ENCODE measurements around the gene DNAJB7.

Gene DNAJB7

DNA sequence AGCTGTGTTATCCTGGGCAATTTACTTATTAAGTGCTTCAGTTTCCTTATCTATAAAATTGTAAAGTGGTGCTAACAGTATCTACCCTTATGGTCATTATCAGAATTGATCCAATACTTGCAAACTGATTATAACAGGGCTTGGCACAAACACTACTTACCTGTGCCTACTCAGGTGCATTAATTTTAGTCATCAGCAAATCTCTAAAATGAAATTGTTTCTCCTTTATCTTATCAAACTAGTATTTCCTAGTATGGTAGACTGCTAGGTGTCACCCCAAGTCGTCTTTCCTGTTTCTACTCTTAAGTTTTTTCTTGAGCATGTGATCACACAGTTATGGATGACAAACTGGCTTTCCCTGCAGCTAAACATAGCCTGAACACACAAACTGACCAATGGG, 38.5 kb downstream of the DNAJB7 start:
- Histone ChIP-seq H3K4me3 (no peak overlapping the region), H3K4me1 (peaks cover 14% of the 10 kb centered on the region), H3K27me3 (ENCODE audit: low read depth) (no peaks in the 10 kb centered on the region), H3K9me3 (no peaks in the 10 kb centered on the region), H3K36me3 (replicated peaks) (peaks cover 46% of the 10 kb centered on the region)
- in situ Hi-C loops (cut with MboI; ENCODE audit: low sequenced_read_pairs), result no loop called here
- DNase-seq (ENCODE audit: low spot score in 2 of 2), result no peak

DNA sequence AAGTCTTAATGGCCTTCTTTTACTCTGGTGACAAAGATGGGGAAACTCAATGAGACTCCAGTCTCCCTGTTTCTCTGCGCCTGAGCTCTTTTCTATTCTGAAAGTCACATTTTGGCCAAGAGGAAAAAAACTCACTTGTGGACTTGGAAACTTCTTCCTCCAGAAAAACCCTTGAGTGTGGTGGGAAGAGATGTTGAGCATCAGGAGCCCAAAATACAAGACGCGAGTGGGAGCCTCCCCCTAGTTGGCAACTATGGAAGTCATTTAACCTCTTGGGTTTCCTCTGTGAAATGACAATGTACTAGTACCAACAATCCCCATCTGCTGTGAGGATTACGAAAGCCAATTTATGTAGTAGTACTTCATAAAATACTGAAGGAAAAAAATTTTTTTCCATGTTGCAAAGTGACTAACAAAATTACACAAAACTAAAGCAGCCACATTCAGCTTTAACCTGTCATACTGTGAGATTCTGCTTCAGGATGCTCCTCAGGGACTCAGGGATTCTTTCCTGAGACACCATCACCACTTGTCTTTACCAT, 42.2 kb downstream of the DNAJB7 start:
- Histone ChIP-seq H3K9me3 (no peaks in the 10 kb centered on the region), H3K36me3 (replicated peaks) (peaks cover 16% of the 10 kb centered on the region), H3K4me3 (peak overlapping the region; percentile 90), H3K27me3 (ENCODE audit: low read depth) (no peaks in the 10 kb centered on the region), H3K4me1 (peaks cover 19% of the 10 kb centered on the region)
- in situ Hi-C loops (cut with MboI; ENCODE audit: low sequenced_read_pairs), result no loop called here
- DNase-seq (ENCODE audit: low spot score in 2 of 2), result no peak

DNA sequence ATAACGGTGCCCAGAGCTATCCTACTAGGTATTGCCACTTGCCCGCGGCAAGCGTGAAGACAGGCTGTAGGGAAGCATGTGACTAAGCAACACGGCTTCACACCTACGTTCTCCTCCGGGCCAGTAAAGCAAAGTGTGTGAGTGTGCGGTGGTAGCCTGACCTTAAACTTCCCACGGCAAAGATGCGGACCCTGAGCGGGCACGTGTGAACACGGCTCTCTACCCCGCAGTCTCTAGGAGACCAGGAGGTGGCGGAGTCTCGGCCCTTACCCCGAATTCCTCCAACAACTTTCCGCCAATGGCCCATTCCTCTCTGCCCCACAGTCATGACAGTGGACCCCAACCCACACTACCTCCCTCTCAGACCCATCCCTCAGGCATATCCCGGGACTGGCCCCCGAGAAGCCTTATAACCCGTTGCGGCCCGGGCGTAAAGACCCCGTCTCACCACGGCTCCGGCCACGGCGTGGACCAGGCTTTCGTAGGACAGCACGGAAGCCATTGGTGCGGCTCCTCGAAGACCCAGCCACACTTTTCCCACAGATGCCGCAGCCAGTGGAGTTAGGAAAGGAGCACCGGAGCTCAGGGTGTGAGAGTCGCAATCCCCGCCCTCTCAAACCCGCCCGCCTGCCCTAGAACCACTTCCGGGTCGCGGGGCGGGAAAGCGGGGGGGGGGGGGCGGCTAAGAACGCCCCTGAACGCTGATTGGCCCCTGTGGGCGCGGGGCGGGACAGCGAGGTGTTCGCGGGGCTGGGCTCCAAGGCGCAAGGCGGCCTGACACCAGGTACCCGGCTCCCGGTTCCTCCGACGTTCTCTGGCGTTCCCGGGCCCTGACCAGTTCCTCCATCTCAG, 42.9 kb downstream of the DNAJB7 start, which contains the start of gene SLC25A17:
TSS of gene SLC25A17 (minus strand) at position 600 of the 852 bp plus-strand sequence. CDS start at position 502, 98 bp downstream.
- Histone ChIP-seq H3K27me3 (ENCODE audit: low read depth) (no peaks in the 10 kb centered on the region), H3K4me3 (peak within 1 kb of the TSS; percentile 90), H3K36me3 (replicated peaks) (peaks cover 14% of the 10 kb centered on the region), H3K4me1 (peaks cover 17% of the 10 kb centered on the region), H3K9me3 (no peaks in the 10 kb centered on the region)
- in situ Hi-C loops (cut with MboI; ENCODE audit: low sequenced_read_pairs), result no loop called here
- peak; percentile 82 to 93 for DNase-seq (ENCODE audit: low spot score in 2 of 2)

DNA sequence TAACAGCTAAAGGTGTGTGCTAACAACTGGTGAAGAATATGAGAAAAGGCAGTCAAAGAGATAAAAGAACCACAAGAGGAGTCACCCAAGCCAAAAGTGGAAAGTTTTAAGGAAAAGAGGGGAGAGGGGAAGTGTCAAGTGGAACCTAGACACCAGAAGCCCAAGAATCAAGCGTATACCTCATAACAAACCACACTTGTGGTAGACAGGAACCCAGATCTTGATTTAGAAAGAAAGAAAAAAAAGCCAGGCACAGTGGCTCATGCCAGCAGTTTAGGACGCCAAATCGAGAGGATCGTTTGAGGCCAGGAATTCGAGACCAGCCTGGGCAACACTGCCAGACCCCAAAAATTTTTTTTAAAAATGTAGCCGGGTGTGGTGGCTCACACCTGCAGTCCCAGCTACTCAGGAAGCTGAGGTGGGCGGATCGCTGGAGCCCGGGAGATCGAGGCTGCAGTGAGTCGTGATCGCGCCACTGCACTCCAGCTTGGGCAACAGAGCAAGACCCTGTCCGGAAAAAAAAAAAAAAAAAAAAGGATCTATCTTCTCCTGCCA, 43.6 kb downstream of the DNAJB7 start:
- no peaks in the 10 kb centered on the region for H3K27me3 ChIP-seq (ENCODE audit: low read depth)
- peaks cover 7% of the 10 kb centered on the region for H3K36me3 ChIP-seq (replicated peaks)
- H3K4me1 ChIP-seq, result peaks cover 17% of the 10 kb centered on the region
- in situ Hi-C loops (cut with MboI; ENCODE audit: low sequenced_read_pairs), result no loop called here
- H3K4me3 ChIP-seq, result peak overlapping the region; percentile 90
- H3K9me3 ChIP-seq, result no peaks in the 10 kb centered on the region
- DNase-seq (ENCODE audit: low spot score in 2 of 2), result peak in 1 of 2 experiments; percentile 20

DNA sequence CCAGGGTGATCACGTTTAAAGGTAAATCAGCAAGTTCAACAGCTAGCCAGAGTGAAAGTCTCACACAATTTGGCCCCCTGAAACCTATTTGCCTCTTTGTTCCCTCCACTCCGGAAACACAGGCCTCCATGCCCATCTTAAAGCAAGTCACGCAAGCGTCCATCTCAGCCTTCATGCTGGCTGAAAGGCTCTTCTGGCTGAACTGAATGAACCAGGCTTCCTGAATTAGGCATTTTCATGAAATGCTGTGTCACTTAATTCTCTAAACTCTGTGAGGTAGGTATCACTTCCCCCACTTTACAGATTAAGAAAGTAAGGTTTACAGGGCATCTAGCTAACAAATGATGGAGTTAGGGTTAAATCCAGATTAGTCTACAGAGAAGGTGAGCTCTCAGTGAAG, 44.2 kb downstream of the DNAJB7 start:
- Histone ChIP-seq H3K36me3 (replicated peaks) (peaks cover 1% of the 10 kb centered on the region), H3K4me1 (peaks cover 19% of the 10 kb centered on the region), H3K27me3 (ENCODE audit: low read depth) (no peaks in the 10 kb centered on the region), H3K9me3 (no peaks in the 10 kb centered on the region), H3K4me3 (peak overlapping the region; percentile 90)
- DNase-seq (ENCODE audit: low spot score in 2 of 2), result no peak
- in situ Hi-C loops (cut with MboI; ENCODE audit: low sequenced_read_pairs), result no loop called here

DNA sequence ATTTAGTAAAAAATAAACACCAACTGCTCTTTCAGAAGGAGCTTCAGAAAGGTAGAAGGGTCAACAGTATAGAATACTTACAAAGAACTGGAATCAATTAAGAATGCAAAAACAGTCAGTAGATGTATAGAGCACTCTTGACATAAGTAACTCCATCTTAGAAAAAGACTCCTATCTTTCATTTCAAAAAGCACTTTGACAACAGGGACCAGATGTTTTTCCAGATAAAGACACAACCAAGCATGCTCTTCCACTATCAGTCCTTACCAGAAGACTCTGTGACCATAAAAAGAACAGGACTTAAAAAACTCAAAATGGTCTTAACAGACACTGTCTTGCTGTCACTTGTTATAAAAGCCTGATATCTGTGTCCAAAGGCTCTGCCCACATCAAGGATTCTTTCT, 48.0 kb downstream of the DNAJB7 start:
- H3K4me3 ChIP-seq, result no peak overlapping the region
- H3K27me3 ChIP-seq (ENCODE audit: low read depth), result no peaks in the 10 kb centered on the region
- in situ Hi-C loops (cut with MboI; ENCODE audit: low sequenced_read_pairs), result no loop called here
- H3K9me3 ChIP-seq, result no peaks in the 10 kb centered on the region
- peaks cover 18% of the 10 kb centered on the region for H3K4me1 ChIP-seq
- no peak for DNase-seq (ENCODE audit: low spot score in 2 of 2)
- no peaks in the 10 kb centered on the region; the same call in none of the 2 replicates for H3K36me3 ChIP-seq (replicated peaks)
